ENCODE measurements around the gene WNK4. TPM values are rescaled to one million over a fixed set of nuclear protein-coding genes. Genes with fewer than 3 reads are reported as not detected.

The WNK4 gene
- total RNA-seq, 1 donor from 2014 or later = 5.8 TPM

GRCh38 chr17:42784811-42785592, 4.6 kb downstream of the WNK4 start:
- Mint-ChIP-seq H3K27ac (no peak overlapping the region), H3K27me3 (peaks cover 35% of the 10 kb centered on the region), H3K4me3 (ENCODE audit: low read depth) (no peak overlapping the region), H3K4me1 (ENCODE audit: low read depth) (peaks cover 7% of the 10 kb centered on the region), H3K36me3 (ENCODE audit: insufficient read depth) (no peaks in the 10 kb centered on the region), H3K9me3 (ENCODE audit: low read depth) (no peaks in the 10 kb centered on the region)
- no peak for DNase-seq (ENCODE audit: low spot score, unreplicated experiment)
- no peak for TF ChIP-seq CTCF (IDR thresholded peaks at IDR 0.05; ENCODE audit: unreplicated experiment)

GRCh38 chr17:42787266-42787665, 6.9 kb downstream of the WNK4 start:
- TF ChIP-seq CTCF (IDR thresholded peaks at IDR 0.05; ENCODE audit: unreplicated experiment) = no peak
- no peak for DNase-seq (ENCODE audit: low spot score, unreplicated experiment)
- H3K27me3 Mint-ChIP-seq = peaks cover 32% of the 10 kb centered on the region

GRCh38 chr17:42791948-42792347, 11.5 kb downstream of the WNK4 start:
- no peak overlapping the region for H3K4me3 Mint-ChIP-seq (ENCODE audit: low read depth)
- no peak overlapping the region for H3K27ac Mint-ChIP-seq
- peaks cover 2% of the 10 kb centered on the region for H3K36me3 Mint-ChIP-seq (ENCODE audit: insufficient read depth)
- H3K9me3 Mint-ChIP-seq (ENCODE audit: low read depth) = no peaks in the 10 kb centered on the region
- H3K27me3 Mint-ChIP-seq = peaks cover 5% of the 10 kb centered on the region
- no peak for DNase-seq (ENCODE audit: low spot score, unreplicated experiment)
- no peak for TF ChIP-seq CTCF (IDR thresholded peaks at IDR 0.05; ENCODE audit: unreplicated experiment)
- peaks cover 2% of the 10 kb centered on the region for H3K4me1 Mint-ChIP-seq (ENCODE audit: low read depth)

More at GRCh38 chr17:42787266-42787665, 6.9 kb downstream of the WNK4 start:
- H3K4me1 Mint-ChIP-seq (ENCODE audit: low read depth) = no peaks in the 10 kb centered on the region
- H3K4me3 Mint-ChIP-seq (ENCODE audit: low read depth) = no peak overlapping the region
- H3K27ac Mint-ChIP-seq = no peak overlapping the region
- no peaks in the 10 kb centered on the region for H3K36me3 Mint-ChIP-seq (ENCODE audit: insufficient read depth)
- H3K9me3 Mint-ChIP-seq (ENCODE audit: low read depth) = no peaks in the 10 kb centered on the region

- Mint-ChIP-seq H3K27ac (no peak overlapping the region), H3K4me1 (ENCODE audit: low read depth) (peaks cover 6% of the 10 kb centered on the region), H3K27me3 (peaks cover 5% of the 10 kb centered on the region), H3K4me3 (ENCODE audit: low read depth) (no peak overlapping the region), H3K9me3 (ENCODE audit: low read depth) (no peaks in the 10 kb centered on the region), H3K36me3 (ENCODE audit: insufficient read depth) (peaks cover 2% of the 10 kb centered on the region)
- TF ChIP-seq CTCF (IDR thresholded peaks at IDR 0.05; ENCODE audit: unreplicated experiment) = no peak
- DNase-seq (ENCODE audit: low spot score, unreplicated experiment) = no peak
Measured at GRCh38 chr17:42792545-42792944, 12.1 kb downstream of the WNK4 start.

GRCh38 chr17:42795061-42795460, 14.7 kb downstream of the WNK4 start:
- no peak overlapping the region for H3K27ac Mint-ChIP-seq
- H3K4me1 Mint-ChIP-seq (ENCODE audit: low read depth) = peaks cover 15% of the 10 kb centered on the region
- no peak for TF ChIP-seq CTCF (IDR thresholded peaks at IDR 0.05; ENCODE audit: unreplicated experiment)
- no peak for DNase-seq (ENCODE audit: low spot score, unreplicated experiment)
- peaks cover 4% of the 10 kb centered on the region for H3K36me3 Mint-ChIP-seq (ENCODE audit: insufficient read depth)
- H3K4me3 Mint-ChIP-seq (ENCODE audit: low read depth) = no peak overlapping the region
- H3K9me3 Mint-ChIP-seq (ENCODE audit: low read depth) = peaks cover 4% of the 10 kb centered on the region
- peaks cover 5% of the 10 kb centered on the region for H3K27me3 Mint-ChIP-seq

All from progenitor cell of endocrine pancreas (in vitro differentiated cells).